Measurements from ENCODE around the gene MAGED1.
"Not testable (repeated sequence)": the region's sequence is repeated elsewhere in the genome, so short reads cannot be mapped to it uniquely, and the experiment has no call there.

Gene MAGED1

GRCh38 chrX:51896626-51897025 is 3.2 kb downstream of the MAGED1 start:
- no peak for DNase-seq

GRCh38 chrX:51899741-51900140 is 6.3 kb downstream of the MAGED1 start:
- no peak for DNase-seq

GRCh38 chrX:51902510-51903050 is 9.2 kb downstream of the MAGED1 start:
- DNase-seq = no peak

GRCh38 chrX:51905152-51905551 is 11.7 kb downstream of the MAGED1 start:
- not testable (repeated sequence) for DNase-seq

GRCh38 chrX:51905711-51906110 is 12.3 kb downstream of the MAGED1 start:
- no peak for DNase-seq

GRCh38 chrX:51917604-51918003 is 24.2 kb downstream of the MAGED1 start:
- no peak for DNase-seq

GRCh38 chrX:51922561-51922960 is 29.1 kb downstream of the MAGED1 start:
- no peak for DNase-seq

GRCh38 chrX:51931566-51932150 is 38.2 kb downstream of the MAGED1 start:
- no peak for DNase-seq

Data from stimulated activated CD4-positive, alpha-beta T cell treated with anti-CD3 and anti-CD28 coated beads, Interleukin-2, amount 100 ng/mL, for 48 hours (primary cell).